ENCODE data around the gene COLGALT1.
A peak's percentile ranks its signal among the peaks of the same experiment; 100 is the strongest.
"Not testable (repeated sequence)": the region's sequence is repeated elsewhere in the genome, so short reads cannot be mapped to it uniquely, and the experiment has no call there.

Gene COLGALT1

GRCh38 chr19:17562561-17562960 is 7.1 kb downstream of the COLGALT1 start:
- no peak for DNase-seq

GRCh38 chr19:17564781-17565180 is 9.3 kb downstream of the COLGALT1 start:
- DNase-seq: no peak

- no peak for DNase-seq
These were observed 10.2 kb downstream of the COLGALT1 start for GRCh38 chr19:17565611-17566010.

GRCh38 chr19:17567940-17568339 is 12.5 kb downstream of the COLGALT1 start:
- no peak for DNase-seq

- DNase-seq: not testable (repeated sequence)
These were observed 14.8 kb downstream of the COLGALT1 start for GRCh38 chr19:17570291-17570690.

GRCh38 chr19:17570791-17571190 is 15.3 kb downstream of the COLGALT1 start:
- DNase-seq: peak; percentile 60

GRCh38 chr19:17572638-17573037 is 17.2 kb downstream of the COLGALT1 start:
- no peak for DNase-seq

- DNase-seq: no peak
These were observed 20.7 kb downstream of the COLGALT1 start for GRCh38 chr19:17575871-17576757.

- DNase-seq: no peak
These were observed 21.5 kb downstream of the COLGALT1 start for GRCh38 chr19:17576758-17577456.

- no peak for DNase-seq
These were observed 22.1 kb downstream of the COLGALT1 start for GRCh38 chr19:17577457-17578097.

GRCh38 chr19:17579661-17580244 is 24.3 kb downstream of the COLGALT1 start:
- no peak for DNase-seq

- no peak for DNase-seq
These were observed 25.2 kb downstream of the COLGALT1 start for GRCh38 chr19:17580470-17581144.

- DNase-seq: no peak
These were observed 25.9 kb downstream of the COLGALT1 start for GRCh38 chr19:17581211-17581874.

GRCh38 chr19:17582613-17583012 is 27.2 kb downstream of the COLGALT1 start:
- DNase-seq: no peak

GRCh38 chr19:17584132-17584531 is 28.7 kb downstream of the COLGALT1 start:
- DNase-seq: no peak

GRCh38 chr19:17585395-17585794 is 29.9 kb downstream of the COLGALT1 start:
- not testable (repeated sequence) for DNase-seq

GRCh38 chr19:17590866-17591265 is 35.4 kb downstream of the COLGALT1 start:
- no peak for DNase-seq

- not testable (repeated sequence) for DNase-seq
These were observed 38.8 kb downstream of the COLGALT1 start for GRCh38 chr19:17594296-17594695.

- DNase-seq: not testable (repeated sequence)
These were observed 42.6 kb downstream of the COLGALT1 start for GRCh38 chr19:17598063-17598462.

- DNase-seq: no peak
These were observed 43.5 kb downstream of the COLGALT1 start for GRCh38 chr19:17598953-17599352.

- no peak for DNase-seq
These were observed 44.3 kb downstream of the COLGALT1 start for GRCh38 chr19:17599780-17600179.

- DNase-seq: no peak
These were observed 46.2 kb downstream of the COLGALT1 start for GRCh38 chr19:17601683-17602082.
